ENCODE results near the gene EXOC4.

The EXOC4 gene

GRCh38 chr7:133353775-133354174 lies 100.9 kb downstream of the EXOC4 start:
- H3K4me3 Mint-ChIP-seq = no peak overlapping the region
- peaks cover 42% of the 10 kb centered on the region for H3K9me3 Mint-ChIP-seq
- no peak overlapping the region for H3K27ac Mint-ChIP-seq
- H3K36me3 Mint-ChIP-seq (ENCODE audit: low read depth) = peaks cover 73% of the 10 kb centered on the region
- peaks cover 9% of the 10 kb centered on the region for H3K4me1 Mint-ChIP-seq (ENCODE audit: low read depth)
- no peak for DNase-seq
- H3K27me3 Mint-ChIP-seq = no peaks in the 10 kb centered on the region

DNA sequence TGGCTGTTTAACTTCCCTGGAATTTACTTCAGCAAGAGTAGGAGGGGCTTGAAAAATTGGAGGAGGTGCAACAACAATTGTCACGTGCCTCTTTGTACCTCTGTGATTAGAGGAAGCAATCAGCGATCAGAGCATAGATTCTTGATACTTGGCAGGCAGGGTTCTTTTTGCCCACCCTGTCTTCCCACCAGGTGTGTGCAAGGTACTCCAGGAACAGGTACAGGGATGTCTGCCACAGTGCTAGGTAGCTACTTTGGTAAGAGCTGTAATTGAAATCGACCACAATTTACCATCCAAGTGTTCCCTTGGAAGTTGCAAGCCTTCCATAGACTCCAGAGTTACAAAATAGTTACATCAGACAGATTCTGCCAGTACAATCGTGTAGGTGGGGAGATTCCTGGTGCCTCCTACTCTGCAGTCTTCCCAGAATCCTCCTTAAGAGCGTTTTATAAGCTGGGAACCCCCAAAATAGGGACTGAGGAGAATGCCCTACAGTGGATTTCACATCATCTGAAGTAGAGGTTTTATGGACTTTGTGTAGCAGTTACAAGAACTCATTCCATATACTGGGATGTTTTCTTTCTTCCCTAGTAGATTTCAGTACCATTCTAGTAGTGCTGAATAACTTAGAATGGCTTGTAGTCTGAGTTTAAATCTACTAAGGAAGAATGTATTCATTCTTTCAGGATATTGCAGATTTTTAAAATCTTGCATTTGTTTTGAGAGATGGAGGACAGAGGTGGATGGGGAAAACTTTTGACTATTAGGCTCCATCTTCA lies 101.9 kb downstream of the EXOC4 start:
- no peak for DNase-seq
- peaks cover 36% of the 10 kb centered on the region for H3K9me3 Mint-ChIP-seq
- no peaks in the 10 kb centered on the region for H3K27me3 Mint-ChIP-seq
- H3K27ac Mint-ChIP-seq = no peak overlapping the region
- H3K4me3 Mint-ChIP-seq = no peak overlapping the region
- H3K36me3 Mint-ChIP-seq (ENCODE audit: low read depth) = peaks cover 68% of the 10 kb centered on the region
- peaks cover 4% of the 10 kb centered on the region for H3K4me1 Mint-ChIP-seq (ENCODE audit: low read depth)

DNA sequence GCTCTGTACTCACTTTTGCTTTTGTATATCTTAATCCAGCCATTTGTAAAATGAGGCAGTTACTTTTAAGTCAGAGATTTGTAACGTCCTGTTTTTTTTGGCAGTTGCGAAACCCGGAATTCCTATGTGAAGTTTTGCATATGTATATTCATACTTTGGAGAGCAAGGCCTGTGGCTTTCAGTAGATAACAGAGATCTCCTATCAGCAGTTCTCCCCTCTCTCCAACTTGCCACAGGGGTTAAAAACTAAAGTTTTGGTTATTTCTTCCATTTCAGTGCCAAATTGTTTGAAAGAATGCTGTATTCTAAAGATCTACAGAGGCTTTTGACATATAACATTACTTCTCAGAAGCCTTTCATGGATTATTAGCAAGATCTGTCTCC lies 102.4 kb downstream of the EXOC4 start:
- H3K36me3 Mint-ChIP-seq (ENCODE audit: low read depth) = peaks cover 65% of the 10 kb centered on the region
- no peak for DNase-seq
- H3K27ac Mint-ChIP-seq = no peak overlapping the region
- no peak overlapping the region for H3K4me3 Mint-ChIP-seq
- H3K4me1 Mint-ChIP-seq (ENCODE audit: low read depth) = peaks cover 3% of the 10 kb centered on the region
- H3K9me3 Mint-ChIP-seq = peaks cover 34% of the 10 kb centered on the region
- H3K27me3 Mint-ChIP-seq = no peaks in the 10 kb centered on the region

- Mint-ChIP-seq H3K4me3 (no peak overlapping the region), H3K9me3 (peaks cover 32% of the 10 kb centered on the region), H3K27ac (no peak overlapping the region), H3K4me1 (ENCODE audit: low read depth) (peaks cover 3% of the 10 kb centered on the region), H3K36me3 (ENCODE audit: low read depth) (peaks cover 65% of the 10 kb centered on the region), H3K27me3 (no peaks in the 10 kb centered on the region)
- no peak for DNase-seq
Measured at GRCh38 chr7:133355822-133356221, 102.9 kb downstream of the EXOC4 start.

DNA sequence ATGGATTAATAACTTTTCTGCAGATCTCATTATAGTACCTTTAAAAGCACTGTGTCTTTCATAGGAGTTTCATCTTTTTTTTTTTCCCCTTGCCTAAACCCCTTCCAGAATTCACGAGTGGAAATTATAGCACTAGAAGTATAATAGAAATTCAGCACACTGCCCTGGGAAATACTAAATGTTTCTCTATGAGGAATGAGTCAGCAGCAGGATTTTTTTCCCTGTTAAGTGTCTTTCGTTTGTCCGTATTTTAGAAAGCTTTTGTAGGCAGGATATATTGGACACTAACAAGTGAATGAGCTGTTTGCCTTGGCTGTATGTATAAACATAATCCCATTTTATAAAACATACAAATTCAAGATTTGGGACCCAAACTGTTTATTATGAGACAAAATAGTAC lies 105.8 kb downstream of the EXOC4 start:
- no peak overlapping the region for H3K4me3 Mint-ChIP-seq
- H3K27ac Mint-ChIP-seq = no peak overlapping the region
- peaks cover 8% of the 10 kb centered on the region for H3K9me3 Mint-ChIP-seq
- no peak for DNase-seq
- no peaks in the 10 kb centered on the region for H3K27me3 Mint-ChIP-seq
- peaks cover 60% of the 10 kb centered on the region for H3K36me3 Mint-ChIP-seq (ENCODE audit: low read depth)
- peaks cover 3% of the 10 kb centered on the region for H3K4me1 Mint-ChIP-seq (ENCODE audit: low read depth)

GRCh38 chr7:133359449-133359848 lies 106.6 kb downstream of the EXOC4 start:
- peaks cover 6% of the 10 kb centered on the region for H3K4me1 Mint-ChIP-seq (ENCODE audit: low read depth)
- no peak overlapping the region for H3K27ac Mint-ChIP-seq
- H3K4me3 Mint-ChIP-seq = no peak overlapping the region
- DNase-seq = no peak
- H3K36me3 Mint-ChIP-seq (ENCODE audit: low read depth) = peaks cover 60% of the 10 kb centered on the region
- no peaks in the 10 kb centered on the region for H3K27me3 Mint-ChIP-seq
- peaks cover 4% of the 10 kb centered on the region for H3K9me3 Mint-ChIP-seq

- H3K4me1 Mint-ChIP-seq (ENCODE audit: low read depth) = peaks cover 9% of the 10 kb centered on the region
- peaks cover 56% of the 10 kb centered on the region for H3K36me3 Mint-ChIP-seq (ENCODE audit: low read depth)
- H3K27me3 Mint-ChIP-seq = no peaks in the 10 kb centered on the region
- peaks cover 4% of the 10 kb centered on the region for H3K9me3 Mint-ChIP-seq
- H3K4me3 Mint-ChIP-seq = no peak overlapping the region
- DNase-seq = no peak
- no peak overlapping the region for H3K27ac Mint-ChIP-seq
Measured at GRCh38 chr7:133360201-133360600, 107.3 kb downstream of the EXOC4 start.

DNA sequence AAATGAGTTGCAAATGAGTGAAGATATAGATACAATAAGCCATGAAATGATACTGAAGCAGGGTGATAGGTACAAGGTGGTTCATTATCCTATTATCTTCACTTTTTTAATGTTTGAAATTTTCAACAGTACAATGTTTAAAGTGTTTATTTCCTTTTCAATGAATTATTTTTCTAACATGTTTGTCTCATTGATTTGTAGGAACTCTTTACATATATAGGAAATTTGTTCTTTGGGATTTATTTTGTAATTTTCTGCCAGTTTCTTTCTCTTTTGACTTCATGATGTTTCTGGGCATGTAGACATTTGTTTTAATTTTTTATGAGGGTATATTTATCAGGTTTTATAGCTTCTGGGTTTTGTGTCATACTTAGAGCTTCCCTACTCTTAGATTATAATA lies 108.9 kb downstream of the EXOC4 start:
- Mint-ChIP-seq H3K36me3 (ENCODE audit: low read depth) (peaks cover 44% of the 10 kb centered on the region), H3K4me3 (no peak overlapping the region), H3K27me3 (no peaks in the 10 kb centered on the region), H3K9me3 (peaks cover 4% of the 10 kb centered on the region), H3K27ac (no peak overlapping the region), H3K4me1 (ENCODE audit: low read depth) (peaks cover 16% of the 10 kb centered on the region)
- DNase-seq = no peak

DNA sequence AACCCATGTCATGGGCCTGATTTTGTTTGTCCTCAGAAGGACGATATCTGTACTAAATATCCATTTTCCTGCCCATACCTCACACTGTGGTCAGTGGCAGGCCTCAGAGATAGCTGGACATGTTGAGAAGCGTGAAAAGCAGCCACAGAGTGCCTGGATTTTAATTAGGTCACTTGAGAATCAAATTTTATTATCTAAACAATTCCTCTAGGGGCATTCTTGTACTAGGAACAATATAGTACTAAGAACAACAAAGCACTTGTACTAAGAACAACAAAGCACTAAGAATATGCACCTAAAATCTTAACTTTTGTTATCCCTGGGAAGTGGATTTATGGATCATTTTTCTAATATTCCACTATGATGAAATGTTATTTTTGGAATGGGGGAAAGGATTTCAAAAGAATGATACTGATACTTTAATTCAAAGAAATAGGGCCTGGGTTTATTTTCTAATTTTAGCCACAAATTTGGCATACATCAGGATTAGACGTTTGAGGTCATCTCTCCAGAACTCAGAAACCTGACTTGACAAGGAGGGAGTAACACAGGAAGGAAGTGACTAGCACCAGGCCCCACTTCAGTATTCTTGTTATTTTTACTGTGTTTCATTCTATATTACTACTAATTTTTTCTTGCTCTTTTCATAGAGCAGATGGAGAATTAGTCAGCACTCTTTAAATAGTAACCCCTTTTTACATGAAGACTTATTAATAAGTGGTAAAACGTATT lies 112.2 kb downstream of the EXOC4 start:
- H3K27ac Mint-ChIP-seq = peak overlapping the region; percentile 26
- peaks cover 3% of the 10 kb centered on the region for H3K9me3 Mint-ChIP-seq
- peaks cover 16% of the 10 kb centered on the region for H3K4me1 Mint-ChIP-seq (ENCODE audit: low read depth)
- no peak for DNase-seq
- H3K4me3 Mint-ChIP-seq = no peak overlapping the region
- H3K36me3 Mint-ChIP-seq (ENCODE audit: low read depth) = peaks cover 24% of the 10 kb centered on the region
- no peaks in the 10 kb centered on the region for H3K27me3 Mint-ChIP-seq

DNA sequence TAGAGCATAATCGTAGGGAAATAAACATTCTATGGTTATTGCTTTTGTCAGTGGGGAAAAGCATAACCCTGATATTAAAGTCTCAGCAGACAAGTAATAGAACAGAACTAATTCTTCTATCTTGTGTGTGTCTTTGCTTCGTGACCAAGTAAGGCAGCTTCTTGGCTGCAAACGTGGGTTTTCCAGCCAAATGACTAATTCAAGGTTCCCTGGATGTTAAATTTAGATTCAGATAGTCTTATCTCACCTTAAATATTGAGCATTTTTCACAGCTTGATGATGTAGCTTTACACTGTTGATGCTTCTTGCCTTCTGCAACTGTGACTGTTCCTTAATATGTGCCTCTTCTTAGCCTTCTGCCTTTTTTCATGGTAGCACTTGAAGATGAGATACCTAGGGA lies 113.0 kb downstream of the EXOC4 start:
- Mint-ChIP-seq H3K4me1 (ENCODE audit: low read depth) (peaks cover 16% of the 10 kb centered on the region), H3K27ac (no peak overlapping the region), H3K36me3 (ENCODE audit: low read depth) (peaks cover 18% of the 10 kb centered on the region), H3K4me3 (no peak overlapping the region), H3K9me3 (no peaks in the 10 kb centered on the region), H3K27me3 (no peaks in the 10 kb centered on the region)
- no peak for DNase-seq

DNA sequence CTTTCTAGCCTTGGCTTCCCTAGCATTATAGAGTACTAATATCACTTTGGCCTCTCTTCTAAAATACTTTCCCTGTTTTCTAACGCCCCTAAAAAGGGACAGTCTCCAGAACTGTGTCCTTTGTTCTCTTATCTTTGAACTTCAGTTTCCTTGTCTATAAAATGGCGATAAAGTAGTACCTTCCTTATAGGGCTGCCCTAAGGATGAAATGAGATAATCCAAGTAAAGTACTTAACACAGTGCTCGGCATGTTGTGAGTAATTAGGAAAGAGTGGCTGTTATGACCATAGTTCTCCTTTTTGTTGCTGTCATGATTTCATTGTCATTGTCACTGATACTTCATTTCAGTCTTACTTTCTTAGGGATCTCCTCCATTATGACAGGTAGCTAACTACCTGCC lies 114.7 kb downstream of the EXOC4 start:
- Mint-ChIP-seq H3K36me3 (ENCODE audit: low read depth) (peaks cover 8% of the 10 kb centered on the region), H3K9me3 (no peaks in the 10 kb centered on the region), H3K4me1 (ENCODE audit: low read depth) (peaks cover 16% of the 10 kb centered on the region), H3K4me3 (no peak overlapping the region), H3K27ac (no peak overlapping the region), H3K27me3 (no peaks in the 10 kb centered on the region)
- DNase-seq = no peak

- Mint-ChIP-seq H3K4me1 (ENCODE audit: low read depth) (peaks cover 16% of the 10 kb centered on the region), H3K9me3 (no peaks in the 10 kb centered on the region), H3K36me3 (ENCODE audit: low read depth) (peaks cover 7% of the 10 kb centered on the region), H3K4me3 (no peak overlapping the region), H3K27ac (no peak overlapping the region), H3K27me3 (no peaks in the 10 kb centered on the region)
- DNase-seq = no peak
Measured at GRCh38 chr7:133369130-133369529, 116.3 kb downstream of the EXOC4 start.

GRCh38 chr7:133371616-133372015 lies 118.7 kb downstream of the EXOC4 start:
- Mint-ChIP-seq H3K4me1 (ENCODE audit: low read depth) (no peaks in the 10 kb centered on the region), H3K4me3 (no peak overlapping the region), H3K27ac (no peak overlapping the region), H3K9me3 (no peaks in the 10 kb centered on the region), H3K36me3 (ENCODE audit: low read depth) (peaks cover 27% of the 10 kb centered on the region), H3K27me3 (no peaks in the 10 kb centered on the region)
- no peak for DNase-seq

GRCh38 chr7:133372337-133372736 lies 119.5 kb downstream of the EXOC4 start:
- Mint-ChIP-seq H3K4me1 (ENCODE audit: low read depth) (no peaks in the 10 kb centered on the region), H3K9me3 (no peaks in the 10 kb centered on the region), H3K27ac (no peak overlapping the region), H3K4me3 (no peak overlapping the region), H3K27me3 (no peaks in the 10 kb centered on the region), H3K36me3 (ENCODE audit: low read depth) (peaks cover 30% of the 10 kb centered on the region)
- no peak for DNase-seq

DNA sequence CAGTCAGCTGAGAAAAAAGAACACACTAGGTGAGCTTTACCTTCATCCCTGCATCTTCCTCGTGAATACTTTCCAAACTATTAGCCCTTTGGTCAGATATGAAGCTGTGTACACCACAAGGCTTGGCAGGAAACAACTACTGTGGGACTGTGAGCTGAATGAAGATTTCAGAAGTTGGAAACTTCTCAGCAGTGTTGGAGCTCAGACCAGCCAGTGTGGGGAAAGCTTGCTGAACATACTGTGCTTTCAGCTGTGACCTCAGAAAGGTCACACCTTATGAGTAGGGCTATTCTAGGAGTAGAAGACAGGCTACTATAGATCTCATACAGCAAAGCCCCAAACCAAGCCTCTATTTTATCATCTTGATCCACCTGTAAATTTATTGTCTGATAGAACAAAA lies 123.6 kb downstream of the EXOC4 start:
- Mint-ChIP-seq H3K4me1 (ENCODE audit: low read depth) (peaks cover 2% of the 10 kb centered on the region), H3K36me3 (ENCODE audit: low read depth) (peaks cover 49% of the 10 kb centered on the region), H3K27ac (no peak overlapping the region), H3K4me3 (no peak overlapping the region), H3K27me3 (no peaks in the 10 kb centered on the region), H3K9me3 (no peaks in the 10 kb centered on the region)
- no peak for DNase-seq

All from activated T-cell treated with anti-CD3 and anti-CD28 coated beads, Interleukin-2, amount 50 U/mL, for 24 hours (primary cell).